HG03575 (cell line): ENCODE data around the gene TTR.

Experiments
- ATAC-seq: cut with Tn5 transposase; IDR thresholded peaks from one replicate; pipeline ENCODE4 v1.9.1; 2021; ENCODE audit not compliant: unreplicated experiment, insufficient number of reproducible peaks, low FRiP score; ENCODE audit errors: extremely low read depth

The TTR gene

DNA sequence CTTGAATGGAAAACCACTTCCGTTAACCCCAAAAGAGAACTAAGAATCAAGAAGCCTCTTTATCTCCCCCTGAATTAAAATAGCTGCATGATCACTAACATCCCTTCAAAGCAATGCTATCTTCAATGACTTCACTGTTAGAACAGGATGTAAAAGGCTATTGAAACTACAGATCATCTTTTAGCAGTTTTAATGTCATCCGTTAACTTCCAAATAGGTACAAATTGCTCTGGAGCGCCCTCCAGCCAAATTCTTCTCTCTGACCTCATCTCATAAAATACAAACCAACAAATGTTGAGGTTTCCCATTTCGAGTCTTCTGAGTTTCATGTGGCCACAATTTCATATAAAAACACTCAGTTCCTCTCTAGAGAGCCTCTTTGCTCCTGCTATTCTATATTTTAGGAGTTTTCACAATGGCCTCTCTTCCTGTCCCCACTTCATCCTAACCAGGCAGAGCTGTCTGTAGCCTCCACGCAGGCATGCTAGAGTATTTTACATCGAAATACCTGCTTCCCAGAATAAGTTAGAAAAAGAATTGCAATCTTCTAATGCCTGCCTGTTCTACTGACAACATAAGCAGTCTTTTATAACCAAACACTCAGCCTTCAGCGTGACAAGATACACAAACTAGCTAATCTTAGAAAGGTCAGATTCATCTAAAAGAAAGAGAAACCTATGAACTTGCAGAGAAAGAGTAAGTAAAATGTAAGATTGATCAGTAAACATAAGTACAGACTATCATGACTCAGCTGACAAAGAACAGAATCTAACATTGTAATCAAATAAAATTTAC lies 54.9 kb downstream of the TTR start:
- ATAC-seq, result no peak

- no peak for ATAC-seq
These were observed 55.6 kb downstream of the TTR start for GRCh38 chr18:31647127-31647753.
